Ishikawa (cell line): ENCODE measurements around the gene DEPDC5.

Source experiments
- FOXM1 ChIP-seq: IDR thresholded peaks from 2 replicates; pipeline ENCODE4 v1.6.1; 2012; ENCODE audit warnings: low read depth, borderline replicate concordance
- TAF1 ChIP-seq: IDR thresholded peaks from 2 replicates; pipeline ENCODE4 v1.6.1; 2012; ENCODE audit warnings: low read depth, mild to moderate bottlenecking
- TCF12 ChIP-seq: IDR thresholded peaks from 2 replicates; pipeline ENCODE4 v1.6.1; 2012; ENCODE audit warnings: low read depth

GRCh38 chr22:31828739-31829138 lies 74.9 kb downstream of the DEPDC5 start:
- TF ChIP-seq FOXM1 (no peak), TCF12 (no peak), TAF1 (no peak)
